Endothelial cell of umbilical vein (primary cell): ENCODE results near the gene AJAP1. TPM values are rescaled to one million over a fixed set of nuclear protein-coding genes. Genes with fewer than 3 reads are reported as not detected.

Source experiments
- BruUV-seq: library from RNA; stranded (reverse); fragments of 400-500 nt; replicated peaks from 2 replicates; lab custom pipeline; 2021; lab: Mats Ljungman, UMichigan
- CTCF ChIA-PET: fragments of 300-600, 350-600 bp; sonication (Branson Sonifier 250); formaldehyde crosslinking; loops from one replicate; lab custom pipeline; 2021; ENCODE audit warnings: antibody characterized with exemption, inconsistent platforms; lab: Charles Lee
- POLR2A ChIA-PET: fragments of 300-600, 350-600 bp; sonication (Branson Sonifier 250); formaldehyde crosslinking; loops from one replicate; lab custom pipeline; 2021; ENCODE audit warnings: antibody characterized with exemption, inconsistent platforms; lab: Charles Lee
- DNase-seq: peaks from one replicate; pipeline ENCODE4 v3.0.0-alpha.2; 2011; ENCODE audit warnings: low read depth, low spot score
- FAIRE-seq: peaks from 2 replicates; lab custom pipeline; 2011; peaks lifted over from hg19 to GRCh38; lab: Jason Lieb, UNC
- H2AFZ ChIP-seq: 2 replicates; pipeline ENCODE4 v1.6.0; 2012; ENCODE audit warnings: low read depth, low read length, control low read depth, inconsistent platforms
- H3K27ac ChIP-seq: 2 replicates; pipeline ENCODE4 v1.5.1; 2011; ENCODE audit warnings: low read depth, mild to moderate bottlenecking, control low read depth, low read length, moderate library complexity; ENCODE audit not compliant: insufficient read depth
- H3K27me3 ChIP-seq, 2 experiments: 2 replicates each; pipeline versions ENCODE4 v1.6.0 to v1.6.1; 2011; ENCODE audit warnings: low read length in 2 of 2, mixed read lengths in 1 of 2; ENCODE audit not compliant: control insufficient read depth in 2 of 2, insufficient read depth in 2 of 2
- H3K36me3 ChIP-seq, 2 experiments: 2 replicates in 1 of 2; 3 replicates in 1 of 2; pipeline ENCODE4 v1.5.1; 2011; ENCODE audit warnings: low read length in 2 of 2, mild to moderate bottlenecking in 1 of 2, moderate library complexity in 1 of 2; ENCODE audit not compliant: control insufficient read depth in 2 of 2, insufficient read depth in 2 of 2; ENCODE audit errors: extremely low read depth in 1 of 2
- H3K4me1 ChIP-seq: 3 replicates; pipeline ENCODE4 v1.5.1; 2011; ENCODE audit warnings: mild to moderate bottlenecking, low read length; ENCODE audit not compliant: control insufficient read depth, insufficient read depth; ENCODE audit errors: extremely low read depth
- H3K4me2 ChIP-seq: 2 replicates; pipeline ENCODE4 v1.6.1; 2011; ENCODE audit warnings: low read length, control low read depth, mixed read lengths; ENCODE audit not compliant: insufficient read depth
- H3K4me3 ChIP-seq, 3 experiments: fragments of 200-600 bp in 1 of 3; sonication (generic), shearing (Covaris generic) in 1 of 3; replicated peaks in 1 of 3; 2 replicates each; pipeline ENCODE4 v1.5.1; 2011 to 2016; ENCODE audit warnings: control low read depth in 3 of 3, low read length in 3 of 3, mild to moderate bottlenecking in 2 of 3, inconsistent platforms in 1 of 3, low read depth in 1 of 3, moderate library complexity in 1 of 3; ENCODE audit not compliant: insufficient read depth in 1 of 3
- H3K79me2 ChIP-seq: 2 replicates; pipeline ENCODE4 v1.6.0; 2012; ENCODE audit warnings: low read length, inconsistent platforms; ENCODE audit not compliant: control insufficient read depth, insufficient read depth
- H3K9ac ChIP-seq: replicated peaks from 2 replicates; pipeline ENCODE3; 2011; ENCODE audit warnings: low read length, control low read depth; ENCODE audit not compliant: insufficient read depth; ENCODE audit errors: extremely low read depth
- H3K9me1 ChIP-seq: replicated peaks from 3 replicates; pipeline ENCODE4 v1.6.0; 2011; ENCODE audit warnings: mild to moderate bottlenecking, low read length; ENCODE audit not compliant: control insufficient read depth, insufficient read depth; ENCODE audit errors: extremely low read depth
- H3K9me3 ChIP-seq: replicated peaks from 2 replicates; pipeline ENCODE4 v1.5.1; 2012; ENCODE audit warnings: low read length, inconsistent platforms; ENCODE audit not compliant: control insufficient read depth, insufficient read depth
- H4K20me1 ChIP-seq: replicated peaks from 2 replicates; pipeline ENCODE3; 2011; ENCODE audit warnings: mild to moderate bottlenecking, low read length; ENCODE audit not compliant: control insufficient read depth, insufficient read depth; ENCODE audit errors: extremely low read depth
- EZH2 ChIP-seq: IDR thresholded peaks from 2 replicates; pipeline ENCODE4 v1.6.1; 2012; ENCODE audit warnings: borderline replicate concordance, low read depth, mild to moderate bottlenecking, moderate library complexity, low read length, inconsistent platforms; ENCODE audit not compliant: severe bottlenecking
- FOS ChIP-seq: IDR thresholded peaks from 2 replicates; pipeline ENCODE4 v1.6.1; 2011; ENCODE audit warnings: mild to moderate bottlenecking, low read length, moderate library complexity, borderline replicate concordance; ENCODE audit not compliant: insufficient read depth
- GATA2 ChIP-seq: IDR thresholded peaks from 2 replicates; pipeline ENCODE4 v1.7.0; 2011; ENCODE audit warnings: low read depth, mild to moderate bottlenecking, moderate library complexity, mixed read lengths, low read length; ENCODE audit not compliant: insufficient read length, insufficient read depth
- JUN ChIP-seq: IDR thresholded peaks from 2 replicates; pipeline ENCODE4 v1.6.1; 2011; ENCODE audit warnings: borderline replicate concordance, low read depth; ENCODE audit not compliant: insufficient read length, insufficient read depth
- MAX ChIP-seq: IDR thresholded peaks from 2 replicates; pipeline ENCODE4 v1.6.1; 2011; ENCODE audit not compliant: insufficient read depth, insufficient read length
- MYC ChIP-seq: IDR thresholded peaks from one replicate; pipeline ENCODE4 v1.6.1; 2011; ENCODE audit warnings: mild to moderate bottlenecking, low read depth, low read length
- POLR2A ChIP-seq: IDR thresholded peaks from 2 replicates; pipeline ENCODE4 v1.6.1; 2012; ENCODE audit warnings: low read depth, mild to moderate bottlenecking, control low read depth, low read length
- POLR2AphosphoS5 ChIP-seq: IDR thresholded peaks from 2 replicates; pipeline ENCODE4 v1.6.1; 2012; ENCODE audit warnings: low read depth, mild to moderate bottlenecking, control low read depth, low read length, moderate library complexity; ENCODE audit not compliant: insufficient read depth
- dilution Hi-C: fragments of 300-500 bp; cut with MboI; formaldehyde crosslinking; loops from one replicate; pipeline ENCODE4 v1.15.0; 2019; ENCODE audit warnings: low sequenced_read_pairs; ENCODE audit not compliant: extremely low pct_ligation_motif_present
- intact Hi-C: fragments of 100-400 bp; cut with micrococcal nuclease; formaldehyde crosslinking; loops from one replicate; pipeline ENCODE4 v1.10.0; 2022
- polyA plus RNA-seq, 4 experiments: library from polyadenylated mRNA; depleted of rRNA in 3 of 4; stranded (reverse) in 3 of 4; unstranded in 1 of 4; fragments of >200 nt; gene quantifications; 2 replicates each; pipeline versions ENCODE4 v1.2.1 to v1.2.3, GENCODE V29; 2011 to 2012; ENCODE audit warnings: missing spikeins in 1 of 4
- total RNA-seq: library from RNA; stranded (reverse); gene quantifications from 2 replicates; pipeline ENCODE4 v1.2.3, GENCODE V29; 2021
- TF ChIP-seq, protein P1 (sequence below), 2 donors: IDR thresholded peaks; 1 replicate in 1 of 2; 2 replicates in 1 of 2; pipeline ENCODE4 v1.5.1; 2011; ENCODE audit warnings: low read length in 2 of 2, mild to moderate bottlenecking in 2 of 2, moderate library complexity in 2 of 2, control low read depth in 1 of 2, inconsistent platforms in 1 of 2, low read depth in 1 of 2; ENCODE audit not compliant: insufficient read depth in 1 of 2; ENCODE audit errors: extremely low read depth in 1 of 2

AJAP1 gene
- total and polyA plus RNA-seq, 2 donors (not counting 3 experiments of a cell fraction or from before 2014, with no cell fraction given) = not detected

GRCh38 chr1:4837031-4837600 lies 182.7 kb downstream of the AJAP1 start:
- H4K20me1 ChIP-seq = no peaks in the 10 kb centered on the region
- DNase-seq (no peak), FAIRE-seq (no peak)
- H3K36me3 ChIP-seq = no peaks in the 10 kb centered on the region
- intact Hi-C loops = no loop called here
- no peak overlapping the region for H3K4me2 ChIP-seq
- ChIA-PET POLR2A (no interaction called here), CTCF (no interaction called here)
- H3K4me3 ChIP-seq = no peak overlapping the region
- H3K4me1 ChIP-seq = no peaks in the 10 kb centered on the region
- H3K9me3 ChIP-seq = peaks cover 2% of the 10 kb centered on the region
- no peak overlapping the region for H2AFZ ChIP-seq
- dilution Hi-C loops = no loop called here
- H3K9me1 ChIP-seq = no peaks in the 10 kb centered on the region
- BruUV-seq = no TSS peak
- H3K27me3 ChIP-seq = no peaks in the 10 kb centered on the region
- no peak overlapping the region for H3K27ac ChIP-seq
- H3K79me2 ChIP-seq = no peaks in the 10 kb centered on the region
- no peak overlapping the region for H3K9ac ChIP-seq
- TF ChIP-seq MAX (no peak), EZH2 (no peak), GATA2 (no peak)

DNA sequence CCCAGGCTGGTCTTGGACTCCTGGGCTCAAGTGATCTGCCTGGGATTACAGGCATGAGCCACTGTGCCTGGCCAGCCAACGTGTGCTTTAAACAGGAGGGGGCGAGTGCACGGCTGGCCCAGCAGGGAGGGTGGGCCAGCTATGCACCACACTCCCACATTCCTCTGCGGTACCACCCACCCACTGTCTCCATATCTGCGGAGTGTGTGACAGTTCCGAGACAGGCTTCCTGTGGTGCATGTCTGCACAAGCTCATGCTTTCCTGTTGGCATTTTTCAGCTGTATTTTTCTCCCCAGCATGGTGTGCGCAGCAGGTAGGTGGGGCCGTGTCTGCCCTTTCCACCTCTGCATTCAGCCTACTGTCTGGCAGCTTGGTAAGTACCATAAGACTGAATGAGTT lies 183.3 kb downstream of the AJAP1 start:
- FAIRE-seq = no peak
- no TSS peak for BruUV-seq

More for the DNA sequence above, 183.3 kb downstream of the AJAP1 start:
- H3K79me2 ChIP-seq = no peaks in the 10 kb centered on the region
- no peak overlapping the region for H3K4me3 ChIP-seq
- H3K4me2 ChIP-seq = no peak overlapping the region
- H3K9me1 ChIP-seq = no peaks in the 10 kb centered on the region
- peaks cover 2% of the 10 kb centered on the region for H3K9me3 ChIP-seq
- TF ChIP-seq FOS (no peak), JUN (no peak), POLR2A (no peak), MYC (no peak), MAX (no peak), POLR2AphosphoS5 (no peak), EZH2 (no peak), GATA2 (no peak)
- TF ChIP-seq, protein P1, sequence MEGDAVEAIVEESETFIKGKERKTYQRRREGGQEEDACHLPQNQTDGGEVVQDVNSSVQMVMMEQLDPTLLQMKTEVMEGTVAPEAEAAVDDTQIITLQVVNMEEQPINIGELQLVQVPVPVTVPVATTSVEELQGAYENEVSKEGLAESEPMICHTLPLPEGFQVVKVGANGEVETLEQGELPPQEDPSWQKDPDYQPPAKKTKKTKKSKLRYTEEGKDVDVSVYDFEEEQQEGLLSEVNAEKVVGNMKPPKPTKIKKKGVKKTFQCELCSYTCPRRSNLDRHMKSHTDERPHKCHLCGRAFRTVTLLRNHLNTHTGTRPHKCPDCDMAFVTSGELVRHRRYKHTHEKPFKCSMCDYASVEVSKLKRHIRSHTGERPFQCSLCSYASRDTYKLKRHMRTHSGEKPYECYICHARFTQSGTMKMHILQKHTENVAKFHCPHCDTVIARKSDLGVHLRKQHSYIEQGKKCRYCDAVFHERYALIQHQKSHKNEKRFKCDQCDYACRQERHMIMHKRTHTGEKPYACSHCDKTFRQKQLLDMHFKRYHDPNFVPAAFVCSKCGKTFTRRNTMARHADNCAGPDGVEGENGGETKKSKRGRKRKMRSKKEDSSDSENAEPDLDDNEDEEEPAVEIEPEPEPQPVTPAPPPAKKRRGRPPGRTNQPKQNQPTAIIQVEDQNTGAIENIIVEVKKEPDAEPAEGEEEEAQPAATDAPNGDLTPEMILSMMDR (IDR thresholded peaks at IDR 0.05; ENCODE audit: extremely low read depth in 1 of 2, insufficient read depth in 1 of 2, low read depth in 1 of 2, low read length in 2 of 2) = no peak
- H2AFZ ChIP-seq = no peak overlapping the region
- no peaks in the 10 kb centered on the region for H3K4me1 ChIP-seq
- H3K27ac ChIP-seq = no peak overlapping the region
- no peaks in the 10 kb centered on the region for H3K27me3 ChIP-seq
- no peaks in the 10 kb centered on the region for H3K36me3 ChIP-seq
- ChIA-PET CTCF (no interaction called here), POLR2A (no interaction called here)
- H4K20me1 ChIP-seq = no peaks in the 10 kb centered on the region
- dilution Hi-C loops = no loop called here
- intact Hi-C loops = no loop called here
- H3K9ac ChIP-seq = no peak overlapping the region
- no peak for DNase-seq
